ACHN (cell line): ENCODE results near the gene INHBB.
"Not testable (repeated sequence)": the region's sequence is repeated elsewhere in the genome, so short reads cannot be mapped to it uniquely, and the experiment has no call there.

Experiments used
- DNase-seq: peaks from one replicate; pipeline ENCODE4 v3.0.0-alpha.2; 2015
- in situ Hi-C: cut with HindIII; loops from 2 replicates; pipeline ENCODE4 v1.10.0; 2017; ENCODE audit warnings: low sequenced_read_pairs, low pct_ligation_motif_present, low pct_unique_long_range_greater_than_20kb

Gene INHBB

DNA sequence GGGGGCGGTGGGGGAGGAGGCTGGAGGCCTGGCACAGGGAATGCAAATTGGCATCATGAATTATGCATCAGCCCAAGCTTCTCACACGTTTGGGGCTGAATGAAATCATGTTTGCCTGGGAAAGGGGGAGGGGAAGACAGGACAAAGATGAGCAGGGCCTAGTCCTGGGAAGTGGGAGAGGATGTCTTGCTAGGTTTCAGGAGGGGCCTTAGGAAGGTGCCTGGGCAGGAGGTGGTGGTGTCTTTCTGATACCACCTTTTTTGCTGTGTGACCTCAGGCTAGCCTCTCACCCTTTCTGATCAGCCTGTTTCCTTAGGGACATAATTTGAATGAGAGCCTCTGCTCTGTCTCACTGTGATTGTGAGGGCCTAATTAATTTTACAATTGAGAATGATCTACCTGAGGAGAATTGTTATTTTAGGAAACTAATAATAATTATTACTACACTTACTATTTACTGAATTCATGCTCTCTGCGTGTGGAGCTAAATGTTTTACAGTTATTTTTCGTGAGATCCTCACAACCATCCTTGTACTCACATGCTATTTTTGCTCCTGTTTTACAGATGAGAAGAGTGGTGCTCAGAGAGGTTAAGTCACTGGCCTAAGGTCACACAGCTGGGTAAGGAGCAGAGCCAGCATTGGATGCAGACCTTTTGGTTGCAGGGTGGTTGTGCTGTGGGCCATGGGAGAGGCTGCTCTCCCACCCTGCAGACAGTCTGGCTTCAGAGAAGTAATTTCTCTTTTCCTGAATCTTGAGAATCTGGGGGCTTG is 39.6 kb downstream of the INHBB start:
- in situ Hi-C loops = no loop called here

DNA sequence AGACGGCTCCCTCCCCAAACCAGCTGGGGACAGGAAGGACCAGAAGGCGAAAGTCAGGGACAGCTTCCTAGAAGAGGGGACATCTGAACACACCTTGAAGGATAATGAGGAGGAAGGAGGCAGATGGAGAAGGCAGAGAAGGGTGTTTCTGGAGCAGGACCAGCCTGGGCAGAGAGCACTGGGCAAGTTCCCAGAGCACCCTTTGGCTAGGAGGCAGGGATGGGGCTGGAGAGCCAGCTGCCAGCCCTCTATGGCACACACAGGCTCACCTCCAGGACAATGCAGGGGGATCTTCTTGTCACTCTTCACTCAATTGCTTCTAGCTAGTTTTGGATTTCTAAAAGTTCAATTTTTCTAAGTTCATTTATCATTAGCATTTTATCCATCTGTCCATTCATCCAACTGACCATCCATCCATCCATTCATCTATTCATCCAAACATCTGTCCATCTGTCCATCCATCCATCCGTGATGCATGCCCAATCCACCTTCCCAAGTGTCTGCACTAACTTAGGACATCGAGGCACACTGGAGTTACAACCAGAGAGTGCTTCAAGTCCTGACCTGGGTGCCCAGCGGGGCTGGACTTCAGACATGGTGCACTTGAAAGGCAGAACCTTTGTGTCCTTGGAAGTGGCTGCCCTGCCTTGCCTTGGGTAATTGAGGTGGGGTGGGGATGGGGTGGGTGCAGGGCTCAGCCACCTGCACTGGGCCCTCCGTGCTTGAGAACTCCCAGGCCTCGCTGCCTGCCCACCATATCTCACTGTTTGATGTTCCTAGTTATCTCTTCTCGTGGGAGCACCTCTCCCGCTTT is 42.5 kb downstream of the INHBB start:
- in situ Hi-C loops = no loop called here
- no peak for DNase-seq

More for the DNA sequence above, 39.6 kb downstream of the INHBB start:
- no peak for DNase-seq

DNA sequence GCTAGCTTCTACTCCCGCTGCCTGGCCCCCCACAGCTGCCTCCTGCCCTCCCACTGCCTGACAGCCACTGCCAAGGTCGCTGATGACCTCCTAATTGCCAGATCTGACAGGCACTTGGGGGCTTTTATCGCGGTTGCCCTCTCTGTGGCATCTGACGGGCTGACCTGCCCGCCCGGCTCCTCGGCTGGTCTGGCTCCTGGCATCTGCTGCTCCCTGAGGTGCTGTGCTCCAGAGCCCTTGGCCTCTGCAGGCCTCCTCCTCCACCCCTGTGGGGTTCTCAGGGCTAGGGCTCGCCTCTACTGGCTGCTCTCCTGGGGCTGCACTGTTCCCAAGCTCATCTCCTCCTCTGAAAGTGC is 43.1 kb downstream of the INHBB start:
- in situ Hi-C loops = no loop called here
- DNase-seq = no peak

DNA sequence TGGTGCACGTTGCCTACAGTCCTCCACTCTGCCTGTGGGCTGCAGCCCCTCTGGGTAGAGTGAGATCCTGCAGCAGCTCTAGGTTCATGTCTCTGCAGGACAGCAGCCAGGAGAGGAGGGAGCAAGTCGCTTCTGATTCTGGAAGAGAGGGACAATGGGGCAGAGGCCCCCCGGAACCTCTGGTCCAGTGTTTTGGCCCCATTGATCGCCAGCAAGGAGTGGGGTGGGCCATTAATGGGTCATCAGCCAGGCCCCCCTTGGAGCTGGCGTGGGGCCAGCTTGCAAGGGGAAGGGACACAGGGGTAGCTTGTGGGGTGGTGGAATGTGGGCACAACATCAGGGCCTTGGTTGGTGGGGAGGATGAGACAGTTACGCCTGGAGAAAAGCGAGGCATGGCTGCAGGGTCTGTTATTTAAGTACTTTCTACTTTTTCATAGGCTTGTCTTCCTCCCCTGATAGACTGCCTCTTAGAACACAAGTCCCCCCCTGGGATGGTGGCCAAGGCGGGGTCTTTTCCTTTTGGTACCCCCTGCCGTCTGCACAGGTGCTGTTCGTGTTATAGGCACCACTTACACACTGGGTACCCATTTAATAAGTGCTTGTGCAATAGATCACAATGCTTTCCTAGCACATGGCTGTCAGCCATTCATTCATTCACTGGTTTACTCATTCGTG is 44.6 kb downstream of the INHBB start:
- in situ Hi-C loops = no loop called here
- DNase-seq = no peak

DNA sequence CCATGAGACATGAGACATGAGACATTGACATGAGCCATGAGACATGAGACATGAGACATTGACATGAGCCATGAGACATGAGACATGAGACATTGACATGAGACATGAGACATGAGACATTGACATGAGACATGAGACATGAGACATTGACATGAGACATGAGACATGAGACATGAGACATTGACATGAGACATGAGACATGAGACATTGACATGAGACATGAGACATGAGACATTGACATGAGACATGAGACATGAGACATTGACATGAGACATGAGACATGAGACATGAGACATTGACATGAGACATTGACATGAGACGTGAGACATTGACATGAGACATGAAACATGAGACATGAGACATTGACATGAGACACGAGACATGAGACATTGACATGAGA is 45.4 kb downstream of the INHBB start:
- DNase-seq, in situ Hi-C loops: not testable (repeated sequence)

DNA sequence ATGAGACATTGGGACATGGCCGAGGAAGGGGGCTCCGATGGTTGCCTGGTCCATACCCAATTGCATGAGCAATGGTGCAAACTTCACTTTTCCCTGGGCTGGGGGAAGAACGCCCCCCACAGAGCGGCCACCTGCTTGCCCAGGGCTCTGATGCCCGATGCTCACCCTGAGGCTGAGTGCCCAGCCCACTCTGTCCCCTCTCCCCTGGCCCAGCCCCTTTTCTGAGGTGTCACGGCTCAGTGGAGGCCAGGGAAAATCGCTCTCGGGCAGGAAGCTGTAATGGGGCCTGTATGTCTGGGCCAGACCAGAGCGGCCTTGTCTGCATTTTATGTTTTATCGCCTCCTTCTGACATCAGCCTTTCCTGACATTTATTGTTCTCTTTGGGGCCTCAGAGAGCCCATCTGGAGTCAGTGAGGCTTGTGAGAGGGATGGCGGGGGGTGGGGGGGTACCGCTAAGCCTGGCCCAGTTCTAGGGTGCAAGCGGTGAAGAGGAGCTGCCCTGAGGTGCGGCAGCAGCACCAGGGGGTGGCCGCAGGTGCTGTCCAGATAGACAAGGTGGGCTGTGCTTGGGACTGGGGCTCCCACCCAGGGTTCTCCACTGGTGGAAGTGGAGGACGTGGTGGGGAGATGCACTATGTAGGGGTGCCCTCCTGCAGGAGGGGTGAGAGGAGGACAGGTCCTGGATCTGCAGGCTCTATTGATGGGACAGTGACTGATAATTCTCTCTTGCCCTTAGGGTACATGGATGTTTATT is 46.2 kb downstream of the INHBB start:
- no peak for DNase-seq

DNA sequence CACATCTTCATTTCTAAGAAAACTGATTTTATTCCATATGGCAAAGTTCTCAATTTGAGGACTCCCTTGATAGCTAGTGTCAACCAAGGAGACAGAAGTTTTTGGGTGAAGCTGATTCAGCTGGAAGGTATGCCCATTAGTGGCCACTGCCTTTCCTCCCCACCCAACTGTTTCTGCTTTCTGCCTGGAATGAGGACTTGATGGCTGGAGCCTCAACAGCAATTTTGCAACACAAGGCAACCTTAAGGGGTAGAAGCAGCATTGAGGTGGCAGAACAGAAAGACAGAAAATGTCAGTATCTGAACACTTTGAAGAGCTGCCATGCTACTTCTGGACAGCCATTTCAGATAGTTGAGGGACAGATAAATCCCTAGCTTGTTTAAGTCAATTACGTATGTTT is 47.0 kb downstream of the INHBB start:
- DNase-seq = no peak
- in situ Hi-C loops = no loop called here

More for the DNA sequence above, 46.2 kb downstream of the INHBB start:
- in situ Hi-C loops = no loop called here

DNA sequence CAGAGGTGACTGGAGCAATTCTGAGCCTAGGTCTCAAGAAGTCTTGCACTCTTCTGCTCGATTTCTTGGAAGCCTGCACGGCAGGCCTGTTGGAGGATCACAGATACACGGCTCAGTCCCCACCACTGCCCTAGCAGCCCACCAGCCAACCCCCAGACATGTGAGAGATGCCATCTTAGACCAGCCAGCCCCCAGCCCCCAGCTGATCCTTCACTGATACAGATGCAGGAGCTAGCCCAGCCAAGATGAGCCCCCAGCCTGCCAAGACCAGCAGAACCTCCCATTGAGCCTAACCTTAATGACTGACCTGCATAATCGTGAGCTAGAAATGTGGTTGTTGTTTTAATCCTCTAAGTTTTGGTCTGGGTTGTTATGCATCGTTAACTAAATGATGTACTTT is 47.5 kb downstream of the INHBB start:
- DNase-seq = no peak
- in situ Hi-C loops = no loop called here

DNA sequence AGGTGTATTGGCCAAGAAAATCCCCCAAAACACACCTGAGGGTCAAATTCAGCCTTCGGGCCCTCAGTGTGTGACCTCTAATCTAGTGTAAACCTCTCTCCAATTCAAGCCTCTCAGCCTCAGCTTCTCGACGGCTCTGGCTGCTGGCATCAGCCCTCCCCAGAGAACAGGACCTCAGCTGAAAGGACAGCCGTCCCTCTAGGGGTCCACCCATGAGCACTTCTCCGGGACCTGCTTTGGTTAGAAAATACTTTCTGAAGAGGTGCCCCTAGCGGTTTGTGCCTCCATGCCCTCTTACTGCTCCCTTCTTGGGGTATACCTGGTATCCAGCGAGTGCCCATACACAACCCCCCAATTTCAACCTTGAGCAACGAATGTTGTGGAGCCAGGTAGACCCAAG is 48.8 kb downstream of the INHBB start:
- in situ Hi-C loops = no loop called here

DNA sequence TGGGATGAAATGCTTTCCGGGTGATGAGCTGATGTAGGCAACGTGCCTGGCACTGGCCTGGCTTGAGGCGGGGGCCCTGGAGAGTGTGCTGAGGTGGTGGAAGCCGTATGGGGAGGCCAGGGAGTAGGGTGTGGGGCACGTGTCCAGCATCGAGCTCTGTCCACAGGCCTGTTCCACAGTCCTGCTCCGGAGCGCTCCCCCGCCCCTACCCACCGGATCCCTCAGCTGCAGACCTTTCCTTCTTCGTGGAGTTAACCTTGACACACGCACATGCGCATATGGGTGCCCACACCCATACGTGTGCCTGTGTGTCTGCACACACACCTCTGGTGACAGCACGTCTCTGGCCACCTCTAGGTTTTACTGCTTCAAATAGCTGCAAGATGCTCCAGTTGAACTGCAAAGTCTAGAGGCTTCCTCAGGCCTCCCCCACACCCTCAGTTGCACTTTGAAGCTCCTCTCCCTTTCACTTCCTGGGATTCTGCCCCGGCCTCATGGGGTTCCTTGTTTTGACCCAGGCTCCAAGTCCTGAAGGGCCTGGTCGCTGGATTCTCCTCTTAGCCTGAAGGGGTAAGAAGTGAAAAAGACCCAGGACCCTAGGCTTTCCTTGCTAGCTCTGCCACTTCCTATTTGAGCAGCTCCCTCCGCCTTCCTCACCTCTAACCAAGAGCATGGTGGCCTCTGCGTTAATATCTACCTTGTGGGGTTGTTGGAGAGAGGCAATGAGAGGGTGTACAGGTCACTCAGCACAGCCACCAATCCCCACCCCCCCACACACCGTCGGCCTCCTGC is 49.5 kb downstream of the INHBB start:
- DNase-seq = no peak
- in situ Hi-C loops = no loop called here

More for the DNA sequence above, 48.8 kb downstream of the INHBB start:
- DNase-seq = no peak

DNA sequence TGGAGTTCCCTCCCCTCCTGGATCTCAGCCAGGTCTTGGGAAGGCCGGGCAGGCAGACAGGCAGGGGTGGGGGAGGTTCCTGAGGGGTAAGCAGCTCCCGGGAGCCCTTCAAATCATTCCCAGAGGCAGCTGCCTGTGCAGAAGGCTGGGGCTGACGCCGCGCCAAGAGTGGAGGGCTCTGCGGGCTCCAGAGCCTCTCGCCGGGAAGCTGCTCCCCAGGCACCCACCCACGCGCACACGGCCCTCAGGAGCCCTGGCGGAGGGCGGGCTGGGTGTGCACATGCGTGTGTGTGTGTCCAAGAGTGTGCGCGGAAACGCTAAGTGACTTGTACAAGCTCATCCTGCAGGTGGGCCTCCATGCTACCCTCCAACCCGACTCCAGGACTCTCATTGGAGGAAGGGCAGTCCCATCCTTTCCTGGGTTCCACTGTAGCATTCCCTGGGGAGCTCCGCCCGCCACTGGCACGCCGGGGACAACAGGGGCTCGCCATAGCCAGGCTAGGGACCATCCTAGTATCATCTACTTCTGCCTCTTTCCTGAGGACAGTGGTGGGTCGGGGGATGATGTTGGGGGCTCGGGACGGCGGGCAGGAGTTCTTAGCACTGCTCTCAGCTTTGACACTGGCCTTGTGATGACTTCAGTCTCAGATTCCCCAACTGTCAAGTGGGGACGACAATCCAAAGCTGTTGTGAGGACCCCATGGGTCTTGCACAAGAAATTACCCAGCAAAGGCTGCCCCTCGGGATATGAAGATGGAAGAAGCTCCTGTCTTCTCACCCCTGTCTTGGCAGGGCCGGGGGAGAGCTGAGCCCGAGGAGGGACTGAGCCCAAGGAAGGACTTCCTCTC is 50.3 kb downstream of the INHBB start:
- in situ Hi-C loops = no loop called here
- no peak for DNase-seq

DNA sequence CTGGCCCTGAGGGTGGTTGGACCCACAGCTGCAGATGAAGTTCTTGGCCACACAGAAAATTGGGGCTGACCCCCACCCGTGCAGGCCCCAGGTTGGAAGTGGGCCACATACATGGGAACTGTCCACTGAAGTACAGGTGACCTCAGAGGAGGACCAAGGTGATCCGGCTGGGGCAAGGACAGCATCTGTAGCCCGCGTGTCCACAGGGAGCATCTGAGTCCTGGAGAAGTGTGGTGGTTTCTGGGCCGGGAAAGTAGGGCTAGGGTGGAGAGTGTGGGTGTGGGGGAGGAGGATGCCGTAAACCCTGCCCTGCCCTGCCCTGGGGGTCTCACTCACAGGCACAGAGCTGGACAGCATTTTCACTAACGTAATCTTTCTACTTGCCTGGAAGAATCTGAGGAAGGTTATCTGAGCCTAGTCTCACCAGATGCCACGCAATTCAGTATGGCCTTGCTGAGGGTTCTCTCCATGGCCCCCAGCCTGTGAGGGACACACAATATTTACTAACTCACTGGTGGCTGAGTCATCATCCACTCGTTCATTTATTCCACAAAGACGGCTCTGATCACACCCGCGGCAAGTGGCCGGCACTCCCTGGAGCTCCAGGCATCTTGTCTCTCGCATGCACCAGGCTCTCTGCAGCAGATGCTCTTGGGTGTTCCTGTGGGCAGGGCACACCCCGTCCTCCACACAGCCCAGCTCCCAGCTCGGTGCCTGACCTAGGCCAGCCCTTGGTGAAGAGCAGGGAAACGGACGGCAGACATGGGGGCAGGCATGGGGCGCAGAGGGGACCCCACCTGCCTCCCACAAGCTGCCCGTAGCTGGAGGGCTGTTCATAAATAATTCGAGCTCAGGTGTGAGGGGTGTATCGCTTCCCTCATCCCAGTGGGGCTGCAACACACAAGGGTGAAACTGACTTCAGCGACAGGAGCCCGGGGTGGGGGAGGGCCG is 51.2 kb downstream of the INHBB start:
- no peak for DNase-seq

DNA sequence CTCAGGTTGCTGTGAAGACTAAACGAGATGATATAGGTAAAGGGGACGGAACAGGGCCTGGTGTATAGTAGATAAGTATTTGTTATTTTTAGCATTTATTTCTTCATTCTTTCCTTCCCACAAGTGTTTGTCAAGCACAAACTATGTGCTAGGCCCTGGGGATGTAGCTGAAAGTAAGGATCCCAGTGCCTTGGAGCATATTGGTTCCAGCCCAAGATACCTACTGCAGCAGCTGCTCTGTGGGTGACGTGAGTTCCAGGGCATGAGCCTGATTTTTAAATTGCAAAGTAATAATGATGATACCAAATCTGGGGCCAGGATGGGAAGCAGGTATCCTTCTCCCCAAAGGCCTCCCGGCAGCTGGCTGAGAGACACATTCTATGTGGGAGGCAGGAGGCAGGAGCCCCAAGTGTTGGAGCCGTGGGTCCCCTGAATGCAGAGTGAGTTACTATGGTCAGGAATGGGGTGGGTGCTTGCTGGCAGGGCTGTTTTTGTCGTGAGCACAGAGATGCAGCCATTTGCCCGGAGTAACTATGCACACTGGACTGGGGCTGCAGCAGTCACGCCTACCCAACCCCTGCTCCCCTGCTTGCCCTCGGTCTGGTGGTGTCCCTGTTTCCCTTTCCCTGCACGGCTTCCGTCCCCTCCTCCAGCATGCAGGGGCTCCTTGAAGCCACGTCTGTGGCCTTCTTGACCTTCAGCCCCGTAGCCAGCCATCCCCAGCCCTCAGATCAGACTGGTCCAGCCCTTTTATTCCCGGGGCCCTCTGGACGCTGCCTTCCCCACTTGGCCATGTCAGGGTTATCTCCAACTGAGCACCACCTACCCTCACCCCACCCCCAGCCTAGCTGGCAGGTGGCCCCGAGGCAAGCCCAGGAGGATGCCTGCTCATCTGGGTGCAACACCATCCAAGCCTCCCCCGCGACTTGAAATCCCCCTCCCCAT is 52.4 kb downstream of the INHBB start:
- in situ Hi-C loops = no loop called here
- no peak for DNase-seq

More for the DNA sequence above, 51.2 kb downstream of the INHBB start:
- in situ Hi-C loops = no loop called here

DNA sequence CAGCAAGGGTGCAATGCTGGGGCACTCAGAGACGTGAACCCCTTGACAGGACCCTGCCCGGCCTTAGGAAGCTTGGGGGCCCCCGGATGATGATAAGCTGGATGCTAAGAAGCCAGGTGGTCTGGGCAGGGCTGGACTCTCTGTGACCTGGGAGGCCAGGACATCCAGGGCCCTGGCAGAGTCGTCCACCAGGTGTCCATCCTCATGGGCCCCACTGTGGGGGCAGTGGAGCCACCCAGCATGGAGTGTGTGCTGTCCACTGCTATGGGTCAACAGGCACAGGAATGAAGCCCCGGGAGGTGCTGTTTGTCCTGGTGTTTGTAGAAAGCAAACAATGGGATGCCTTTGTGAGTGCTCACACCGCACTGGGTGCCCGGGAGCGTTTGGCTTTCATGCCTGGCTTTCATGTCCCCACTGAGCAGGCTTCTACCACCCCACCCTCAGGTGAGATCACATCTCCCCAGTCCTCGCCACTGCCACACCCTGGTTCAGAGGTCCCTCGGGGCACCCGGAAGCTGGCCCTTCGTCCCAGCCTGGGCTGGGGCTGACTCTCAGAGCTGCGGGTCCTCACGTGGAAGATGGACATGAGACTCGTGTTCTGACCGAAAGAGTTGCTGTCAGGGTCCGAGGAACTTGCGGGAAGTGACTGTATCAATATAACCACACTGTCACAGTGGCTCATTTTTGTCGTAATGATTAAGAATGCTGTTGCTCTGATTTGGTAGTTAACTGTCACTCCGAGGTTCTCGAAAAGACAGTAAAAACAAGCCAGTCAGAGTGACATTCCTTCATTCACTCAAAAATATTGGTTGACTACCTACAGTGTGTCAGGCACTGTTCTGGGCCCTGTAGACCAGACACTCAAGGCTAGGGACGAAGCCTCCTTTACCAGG is 53.3 kb downstream of the INHBB start:
- in situ Hi-C loops = no loop called here
- DNase-seq = no peak
